C4-2B (cell line): Measurements from ENCODE around the gene OCIAD1.
"Not testable (repeated sequence)": the region's sequence is repeated elsewhere in the genome, so short reads cannot be mapped to it uniquely, and the experiment has no call there.

Experiments
- ZFX ChIP-seq: fragments of 450-650 bp; IDR thresholded peaks from 2 replicates; pipeline ENCODE4 v1.6.1; 2017
- TF ChIP-seq, protein P1 (sequence below): fragments of 450-650 bp; conservative IDR thresholded peaks from 2 replicates; pipeline ENCODE4 v1.5.1; 2017; ENCODE audit warnings: mild to moderate bottlenecking

DNA sequence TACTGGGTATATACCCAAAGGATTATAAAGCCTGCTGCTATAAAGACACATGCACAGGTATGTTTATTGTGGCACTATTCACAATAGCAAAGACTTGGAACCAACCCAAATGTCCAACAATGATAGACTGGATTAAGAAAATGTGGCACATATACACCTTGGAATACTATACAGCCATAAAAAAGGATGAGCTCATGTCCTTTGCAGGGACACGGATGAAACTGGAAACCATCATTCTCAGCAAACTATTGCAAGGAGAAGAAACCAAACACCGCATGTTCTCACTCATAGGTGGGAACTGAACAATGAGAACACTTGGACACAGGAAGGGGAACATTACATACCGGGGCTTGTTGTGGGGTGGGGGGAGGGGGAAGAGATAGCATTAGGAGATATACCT is 58.9 kb downstream of the OCIAD1 start:
- TF ChIP-seq, protein P1, sequence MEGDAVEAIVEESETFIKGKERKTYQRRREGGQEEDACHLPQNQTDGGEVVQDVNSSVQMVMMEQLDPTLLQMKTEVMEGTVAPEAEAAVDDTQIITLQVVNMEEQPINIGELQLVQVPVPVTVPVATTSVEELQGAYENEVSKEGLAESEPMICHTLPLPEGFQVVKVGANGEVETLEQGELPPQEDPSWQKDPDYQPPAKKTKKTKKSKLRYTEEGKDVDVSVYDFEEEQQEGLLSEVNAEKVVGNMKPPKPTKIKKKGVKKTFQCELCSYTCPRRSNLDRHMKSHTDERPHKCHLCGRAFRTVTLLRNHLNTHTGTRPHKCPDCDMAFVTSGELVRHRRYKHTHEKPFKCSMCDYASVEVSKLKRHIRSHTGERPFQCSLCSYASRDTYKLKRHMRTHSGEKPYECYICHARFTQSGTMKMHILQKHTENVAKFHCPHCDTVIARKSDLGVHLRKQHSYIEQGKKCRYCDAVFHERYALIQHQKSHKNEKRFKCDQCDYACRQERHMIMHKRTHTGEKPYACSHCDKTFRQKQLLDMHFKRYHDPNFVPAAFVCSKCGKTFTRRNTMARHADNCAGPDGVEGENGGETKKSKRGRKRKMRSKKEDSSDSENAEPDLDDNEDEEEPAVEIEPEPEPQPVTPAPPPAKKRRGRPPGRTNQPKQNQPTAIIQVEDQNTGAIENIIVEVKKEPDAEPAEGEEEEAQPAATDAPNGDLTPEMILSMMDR = not testable (repeated sequence)
- not testable (repeated sequence) for TF ChIP-seq ZFX
